ENCODE measurements around the gene MAST4.

Gene MAST4

DNA sequence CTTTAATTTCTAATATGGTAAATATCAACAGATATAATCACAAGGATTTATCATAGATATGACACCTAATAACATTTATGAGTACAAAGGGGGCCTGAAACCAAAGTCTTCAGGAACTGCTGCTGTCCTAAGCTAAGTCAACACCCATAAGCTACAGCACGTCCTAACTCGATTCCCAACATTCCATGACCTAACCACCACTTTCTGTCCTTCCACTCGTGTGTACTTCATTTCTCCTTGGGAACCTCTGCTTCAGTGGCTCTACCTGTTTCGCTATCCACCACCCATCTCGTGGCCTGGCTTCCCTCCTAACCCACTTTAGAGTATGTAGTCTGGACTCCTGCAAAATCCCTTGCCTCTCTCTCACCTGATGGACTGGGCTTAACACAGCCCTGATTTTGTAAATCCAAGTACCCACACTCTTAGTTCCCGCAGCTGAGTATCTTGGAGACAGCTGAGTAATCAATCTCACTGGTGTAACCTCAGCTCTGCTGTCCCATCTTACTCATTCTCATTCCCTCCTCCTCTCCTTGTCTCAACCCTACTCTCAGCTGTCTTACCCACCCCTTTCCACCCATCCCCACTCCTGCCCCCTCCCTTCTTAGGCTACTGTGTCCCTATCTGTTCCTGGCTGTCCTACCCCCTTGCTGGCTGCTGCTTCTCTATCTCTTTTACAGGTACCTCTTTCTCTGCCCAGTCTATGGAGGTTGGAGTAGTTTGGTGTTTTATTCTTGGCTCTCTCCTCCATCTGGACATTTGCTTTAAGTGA lies 101.8 kb downstream of the MAST4 start:
- DNase-seq (ENCODE audit: low spot score): no peak

GRCh38 chr5:66701244-66701643 lies 105.1 kb downstream of the MAST4 start:
- no peak for DNase-seq (ENCODE audit: low spot score)

GRCh38 chr5:66702426-66702825 lies 106.2 kb downstream of the MAST4 start:
- DNase-seq (ENCODE audit: low spot score): no peak

DNA sequence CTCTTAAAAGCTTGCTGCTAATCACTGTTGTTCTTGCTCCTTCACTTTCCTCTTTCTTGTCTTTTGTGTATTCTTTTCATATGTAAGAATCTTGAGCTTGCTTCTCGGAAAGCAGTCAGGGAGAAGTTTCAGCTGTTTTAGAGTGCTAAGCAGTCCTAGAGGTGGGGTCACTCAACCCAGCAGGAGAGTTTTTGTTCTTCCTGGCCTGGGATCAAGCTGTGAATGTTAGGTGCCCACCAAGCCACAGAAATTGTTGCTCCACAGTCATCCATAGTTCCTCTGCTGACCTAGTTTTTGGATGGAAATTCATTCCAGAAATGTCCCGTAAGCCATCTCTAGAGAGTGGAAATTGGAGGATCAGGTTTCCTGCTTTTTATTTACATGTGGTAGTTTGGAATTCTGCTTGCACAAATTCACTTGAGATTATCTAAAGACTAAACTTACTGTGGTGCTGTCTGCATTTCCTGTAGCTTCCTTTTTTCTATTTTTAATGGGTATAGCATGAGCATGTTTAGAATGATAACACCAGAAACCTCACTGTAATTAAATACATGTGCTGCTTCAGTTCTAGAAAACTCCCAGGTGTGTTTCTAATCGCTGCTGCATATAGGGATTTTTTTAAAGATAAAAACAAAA lies 108.7 kb downstream of the MAST4 start:
- DNase-seq (ENCODE audit: low spot score): no peak

- no peak for DNase-seq (ENCODE audit: low spot score)
Observed at GRCh38 chr5:66708368-66708767, 112.2 kb downstream of the MAST4 start.

DNA sequence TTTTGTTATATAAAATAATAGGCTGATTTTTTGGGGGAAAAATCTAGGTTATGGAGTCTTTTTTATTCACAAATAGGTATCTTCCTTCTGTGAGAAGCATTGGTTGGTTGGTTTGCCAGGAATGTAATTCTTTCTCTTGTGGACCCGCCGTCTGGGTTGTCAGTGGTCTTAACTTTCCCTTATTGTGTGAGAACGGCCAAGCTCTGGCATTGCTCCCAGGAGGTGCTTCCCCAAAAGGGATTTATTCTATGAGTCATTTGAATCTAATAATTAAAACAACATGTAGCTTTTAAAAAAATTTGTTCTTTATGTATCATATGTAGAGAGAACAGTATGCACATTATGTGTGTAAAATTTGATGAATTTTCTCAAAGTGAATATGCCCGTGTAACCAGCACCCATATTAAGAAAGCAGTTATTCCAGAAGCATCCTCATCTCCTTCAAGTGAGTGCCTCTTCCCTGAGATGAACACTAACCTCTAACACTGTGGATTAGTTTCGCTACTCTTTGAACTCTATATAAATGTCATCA lies 114.4 kb downstream of the MAST4 start:
- no peak for DNase-seq (ENCODE audit: low spot score)

DNA sequence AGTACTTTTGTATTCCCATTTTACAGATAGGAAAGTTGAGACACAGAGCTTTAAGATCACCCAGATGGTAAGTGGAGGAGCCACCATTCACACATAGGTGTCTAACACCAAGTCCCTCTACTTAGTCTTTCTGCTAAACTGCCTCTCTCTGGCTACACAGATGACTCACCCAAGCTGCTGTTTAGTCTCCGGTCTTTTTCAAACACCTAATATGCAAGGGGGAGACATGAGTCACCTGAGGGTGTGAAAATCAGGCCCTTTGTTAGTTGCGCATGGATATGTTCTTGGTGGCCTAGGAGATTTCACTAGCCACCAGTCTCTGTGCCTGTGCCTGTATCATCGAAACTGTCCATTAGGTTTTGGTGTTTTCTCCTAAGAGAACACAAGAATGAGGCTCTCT lies 117.8 kb downstream of the MAST4 start:
- DNase-seq (ENCODE audit: low spot score): no peak

DNA sequence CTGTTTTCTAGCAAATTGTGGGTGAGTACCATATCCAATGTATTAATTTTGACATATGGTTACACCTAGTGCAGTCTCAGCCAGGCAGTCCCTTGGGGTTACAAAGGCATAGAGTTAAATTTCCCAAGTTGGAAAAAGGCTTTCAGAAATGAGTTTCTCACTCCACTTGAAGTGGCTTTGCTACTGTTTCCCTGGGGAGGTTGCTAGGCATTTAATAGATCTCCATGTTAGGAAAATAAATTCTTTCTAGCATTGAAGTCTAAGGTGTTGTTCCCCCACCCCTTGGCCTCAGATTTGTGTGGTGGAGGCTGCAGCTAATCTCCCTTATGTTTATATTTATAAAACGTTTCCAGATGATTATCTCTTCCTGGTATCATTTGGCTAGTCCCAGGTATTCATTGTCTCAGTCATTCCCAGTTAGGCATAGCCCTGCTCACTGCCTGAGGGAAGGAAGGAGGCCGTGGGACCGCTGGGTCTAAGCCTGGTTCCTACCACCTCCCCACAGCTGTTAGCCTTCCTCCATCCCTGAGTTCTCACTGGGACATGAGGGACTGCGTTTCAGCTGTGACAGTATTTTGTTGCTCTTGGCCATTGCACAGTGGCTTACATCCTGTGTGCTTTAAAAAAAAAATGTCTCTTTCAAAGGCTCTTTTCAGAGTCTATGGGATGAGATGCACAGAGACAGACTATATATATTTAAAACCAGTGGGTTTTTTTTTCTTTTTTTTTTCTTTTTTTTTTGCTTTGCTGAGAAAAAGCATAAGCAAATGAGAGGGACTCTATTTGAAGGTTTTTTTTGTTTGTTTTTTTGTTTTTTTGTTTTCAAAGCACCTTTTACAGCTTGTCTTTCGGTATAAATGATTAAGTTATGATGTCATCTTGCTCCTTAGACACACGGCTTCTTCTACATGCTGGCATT lies 121.5 kb downstream of the MAST4 start:
- no peak for DNase-seq (ENCODE audit: low spot score)

DNA sequence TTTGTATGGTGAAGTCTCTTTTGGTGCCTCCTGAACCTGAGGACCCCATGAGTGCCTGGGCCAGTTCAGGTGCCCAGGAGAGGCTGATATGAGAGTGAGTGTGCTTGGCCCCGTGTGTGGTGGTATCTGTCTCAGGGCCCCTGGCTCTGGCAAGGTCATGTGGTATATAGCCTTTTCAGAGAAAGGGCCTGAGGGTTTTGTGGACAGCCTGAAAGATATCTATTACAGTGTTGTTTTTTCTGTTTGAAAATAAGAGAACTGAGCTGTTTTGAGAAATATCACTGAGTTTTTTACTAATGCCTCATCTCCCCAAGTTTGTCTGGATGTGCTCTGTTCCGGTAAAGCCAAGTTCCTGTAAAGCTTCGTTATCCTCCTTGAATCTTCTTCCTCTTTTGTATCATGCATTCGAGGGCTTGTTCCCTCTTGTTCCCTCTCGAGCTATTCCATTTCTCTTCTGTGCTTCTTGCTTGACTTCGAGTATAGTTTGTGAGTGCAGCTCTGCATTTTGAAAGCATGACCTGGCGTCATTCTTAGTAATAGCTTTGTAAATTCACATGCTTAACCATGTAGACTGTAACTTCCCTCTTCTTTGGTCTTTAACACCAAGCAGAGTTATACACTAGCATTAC lies 122.3 kb downstream of the MAST4 start:
- DNase-seq (ENCODE audit: low spot score): no peak

GRCh38 chr5:66720780-66721179 lies 124.6 kb downstream of the MAST4 start:
- no peak for DNase-seq (ENCODE audit: low spot score)

DNA sequence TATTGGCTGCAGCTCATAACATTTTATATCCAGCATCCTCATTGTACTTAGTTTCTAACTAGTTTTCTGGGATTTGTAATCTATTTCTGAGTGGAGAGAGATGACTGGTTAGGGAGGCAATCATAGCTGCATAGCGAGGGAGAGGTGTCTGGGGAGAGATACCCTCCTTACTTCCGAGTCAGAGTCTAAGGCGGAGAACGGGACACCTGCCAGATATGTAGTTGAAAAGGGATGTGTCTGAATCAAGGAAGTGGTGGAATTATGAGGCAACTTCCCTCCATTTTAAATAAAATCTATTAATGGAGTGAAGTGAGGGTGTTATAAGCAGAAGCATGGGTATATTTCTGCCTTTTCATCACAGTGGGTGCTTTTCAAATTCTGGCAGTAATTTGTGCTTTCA lies 126.5 kb downstream of the MAST4 start:
- no peak for DNase-seq (ENCODE audit: low spot score)

DNA sequence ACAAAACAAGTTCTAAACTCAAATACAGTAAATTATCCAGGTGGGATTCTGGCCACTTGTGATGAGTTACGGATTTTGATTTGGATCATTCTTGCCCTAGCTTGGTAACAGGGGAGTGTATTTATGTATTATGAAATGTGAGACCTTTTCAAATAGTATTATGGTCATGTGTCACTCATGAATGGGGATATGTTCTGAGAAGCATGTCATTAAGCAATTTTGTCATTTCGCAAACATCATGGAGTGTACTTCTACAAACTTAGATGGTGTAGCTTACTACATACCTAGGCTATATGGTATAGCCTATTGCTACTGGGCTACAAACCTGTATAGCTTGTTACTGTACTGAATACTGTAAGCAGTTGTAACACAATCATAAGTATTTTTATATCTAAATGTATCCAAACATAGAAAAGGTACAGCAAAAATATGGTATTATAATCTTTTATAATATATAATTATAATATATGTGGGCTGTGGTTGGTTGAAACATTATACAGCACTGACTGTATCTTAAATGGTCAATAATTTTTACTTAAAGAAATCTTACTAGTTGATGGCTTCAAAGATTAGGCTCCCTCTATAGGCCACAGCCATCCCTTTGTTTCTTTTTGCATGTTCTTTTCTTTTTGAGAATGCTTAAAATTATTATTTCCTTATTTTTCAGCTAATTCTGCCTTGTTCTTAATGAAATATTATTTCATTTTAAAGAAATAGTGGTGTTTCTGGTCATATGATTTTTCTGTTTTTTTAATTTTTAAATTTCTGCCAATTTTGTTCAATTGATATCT lies 128.4 kb downstream of the MAST4 start:
- DNase-seq (ENCODE audit: low spot score): no peak

DNA sequence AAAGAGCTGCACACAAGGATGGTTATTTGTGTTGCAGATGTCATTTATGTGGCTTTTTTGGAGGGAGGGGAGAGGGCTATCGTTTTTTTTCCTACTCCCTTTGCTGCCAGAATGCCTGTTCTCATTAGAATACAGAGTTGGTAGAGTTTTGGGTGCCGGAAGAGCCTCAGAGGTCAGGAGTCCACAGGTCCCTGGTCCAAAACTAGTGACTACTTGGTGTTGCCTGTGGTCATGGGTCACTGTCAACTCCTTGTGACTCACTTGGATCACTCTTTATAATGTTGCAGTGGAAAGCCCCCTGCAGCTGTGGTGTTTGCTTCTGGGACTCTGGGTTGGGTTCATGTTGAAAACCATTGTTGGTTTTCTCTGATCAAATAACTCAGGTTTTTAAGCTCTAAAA lies 131.4 kb downstream of the MAST4 start:
- DNase-seq (ENCODE audit: low spot score): no peak

DNA sequence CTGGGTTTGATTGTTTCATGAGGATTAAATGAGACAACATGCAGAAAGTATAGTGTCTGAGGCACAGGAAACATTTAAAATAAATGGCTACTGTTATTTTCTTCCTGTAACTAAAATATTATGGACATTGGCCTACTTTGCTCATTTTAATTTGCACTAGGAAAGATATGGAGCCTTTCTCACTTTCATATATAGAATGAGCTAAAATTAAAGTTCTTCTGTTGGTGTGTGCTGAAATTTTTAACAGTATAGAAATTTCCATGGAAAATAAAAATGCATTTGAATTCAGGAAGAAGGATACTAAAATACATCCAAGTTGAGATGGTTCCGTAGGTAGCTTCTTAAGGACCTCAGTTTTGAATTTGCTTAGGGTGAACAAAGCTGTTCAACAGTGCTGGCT lies 131.9 kb downstream of the MAST4 start:
- no peak for DNase-seq (ENCODE audit: low spot score)

GRCh38 chr5:66737096-66737495 lies 140.9 kb downstream of the MAST4 start:
- DNase-seq (ENCODE audit: low spot score): no peak

- DNase-seq (ENCODE audit: low spot score): no peak
Observed at GRCh38 chr5:66738136-66738535, 141.9 kb downstream of the MAST4 start.

DNA sequence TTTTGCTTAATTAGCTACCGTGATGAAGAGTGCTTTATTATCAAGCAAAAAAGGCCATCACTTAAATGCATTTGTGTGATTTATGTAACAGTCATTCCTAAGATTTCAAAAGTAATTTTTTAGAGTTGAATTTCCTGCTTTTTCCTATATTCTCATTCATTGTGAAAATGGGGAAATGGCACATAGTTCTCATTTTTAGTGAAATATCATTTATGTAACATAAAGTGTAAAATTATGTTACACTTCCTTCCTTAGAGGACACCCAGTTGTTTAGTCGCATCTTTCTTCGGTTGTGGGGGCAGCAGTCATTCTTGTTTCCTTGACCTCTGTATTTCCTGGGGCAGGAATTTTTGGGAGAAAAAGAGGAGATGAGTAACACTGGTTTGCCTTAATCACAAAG lies 142.8 kb downstream of the MAST4 start:
- DNase-seq (ENCODE audit: low spot score): no peak

DNA sequence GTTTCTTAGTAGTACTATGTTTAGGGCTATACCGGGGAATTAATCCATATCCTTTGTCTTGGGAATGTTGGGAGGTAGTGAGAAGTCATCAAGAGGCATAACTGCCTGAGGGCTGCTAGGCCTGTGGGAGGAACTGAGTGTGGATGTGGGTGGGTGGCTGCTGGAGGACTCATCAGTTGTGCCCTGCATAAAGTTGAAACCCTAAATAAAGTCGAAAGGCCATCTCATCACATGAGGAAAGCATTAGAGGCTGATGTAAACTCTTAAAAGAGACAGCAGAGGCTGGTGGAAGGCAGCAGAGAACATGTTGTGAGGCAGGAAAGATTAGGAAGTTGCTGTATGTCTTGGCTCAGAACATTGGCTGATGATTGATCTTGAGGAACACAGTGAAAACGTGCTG lies 143.8 kb downstream of the MAST4 start:
- no peak for DNase-seq (ENCODE audit: low spot score)

- DNase-seq (ENCODE audit: low spot score): no peak
Observed at GRCh38 chr5:66741394-66741793, 145.2 kb downstream of the MAST4 start.

GRCh38 chr5:66742083-66742895 lies 146.1 kb downstream of the MAST4 start:
- DNase-seq (ENCODE audit: low spot score): peak; percentile 60

Data from Ammon's horn (tissue), 1 donor.